Subcutaneous adipose tissue (tissue), 4 donors: Measurements from ENCODE around the gene LYPD6B. TPM values are rescaled to one million over a fixed set of nuclear protein-coding genes. Genes with fewer than 3 reads are reported as not detected.

ENCODE experiments used
- total RNA-seq, 4 donors: library from RNA; depleted of rRNA; stranded (reverse); fragments of >200 nt; gene quantifications; one replicate each; pipeline ENCODE4 v1.1.0, GENCODE V29; 2016
- TF ChIP-seq, protein P1 (sequence below): fragments of 450-650 bp; IDR thresholded peaks from one replicate; pipeline ENCODE4 v1.5.1; 2016; ENCODE audit warnings: low read depth, mild to moderate bottlenecking, control low read depth, antibody characterized with exemption, moderate library complexity

The LYPD6B gene
- total RNA-seq, 4 donors from 2014 or later: not detected

DNA sequence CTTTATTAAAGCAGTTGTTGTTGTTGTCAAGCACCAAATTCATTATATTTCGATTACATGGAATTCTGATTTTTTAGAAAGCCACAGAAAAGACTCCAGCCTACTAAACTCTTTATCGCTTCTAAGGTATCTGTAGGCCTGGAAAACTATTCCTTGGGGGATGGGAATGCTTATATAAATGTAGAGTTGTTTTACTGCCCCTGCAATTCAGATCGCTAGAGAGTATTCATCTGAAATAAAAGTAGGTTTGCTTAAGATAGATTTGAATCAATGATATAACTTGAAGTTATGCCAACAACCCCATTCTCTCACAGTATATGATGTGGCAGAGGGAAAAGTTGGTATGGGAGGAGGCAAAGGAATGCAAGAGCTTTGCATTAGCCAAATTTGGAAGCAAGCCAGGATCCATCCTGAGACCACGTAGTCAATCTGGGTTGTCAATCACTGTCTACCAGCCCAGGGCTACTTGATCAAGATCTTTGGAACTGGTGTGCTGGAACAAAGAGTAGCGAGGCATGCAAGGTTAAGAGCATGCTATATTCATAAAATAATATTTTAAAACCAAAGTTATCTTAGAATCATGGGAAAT lies 95.9 kb downstream of the LYPD6B start:
- TF ChIP-seq, protein P1, sequence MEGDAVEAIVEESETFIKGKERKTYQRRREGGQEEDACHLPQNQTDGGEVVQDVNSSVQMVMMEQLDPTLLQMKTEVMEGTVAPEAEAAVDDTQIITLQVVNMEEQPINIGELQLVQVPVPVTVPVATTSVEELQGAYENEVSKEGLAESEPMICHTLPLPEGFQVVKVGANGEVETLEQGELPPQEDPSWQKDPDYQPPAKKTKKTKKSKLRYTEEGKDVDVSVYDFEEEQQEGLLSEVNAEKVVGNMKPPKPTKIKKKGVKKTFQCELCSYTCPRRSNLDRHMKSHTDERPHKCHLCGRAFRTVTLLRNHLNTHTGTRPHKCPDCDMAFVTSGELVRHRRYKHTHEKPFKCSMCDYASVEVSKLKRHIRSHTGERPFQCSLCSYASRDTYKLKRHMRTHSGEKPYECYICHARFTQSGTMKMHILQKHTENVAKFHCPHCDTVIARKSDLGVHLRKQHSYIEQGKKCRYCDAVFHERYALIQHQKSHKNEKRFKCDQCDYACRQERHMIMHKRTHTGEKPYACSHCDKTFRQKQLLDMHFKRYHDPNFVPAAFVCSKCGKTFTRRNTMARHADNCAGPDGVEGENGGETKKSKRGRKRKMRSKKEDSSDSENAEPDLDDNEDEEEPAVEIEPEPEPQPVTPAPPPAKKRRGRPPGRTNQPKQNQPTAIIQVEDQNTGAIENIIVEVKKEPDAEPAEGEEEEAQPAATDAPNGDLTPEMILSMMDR: no peak

DNA sequence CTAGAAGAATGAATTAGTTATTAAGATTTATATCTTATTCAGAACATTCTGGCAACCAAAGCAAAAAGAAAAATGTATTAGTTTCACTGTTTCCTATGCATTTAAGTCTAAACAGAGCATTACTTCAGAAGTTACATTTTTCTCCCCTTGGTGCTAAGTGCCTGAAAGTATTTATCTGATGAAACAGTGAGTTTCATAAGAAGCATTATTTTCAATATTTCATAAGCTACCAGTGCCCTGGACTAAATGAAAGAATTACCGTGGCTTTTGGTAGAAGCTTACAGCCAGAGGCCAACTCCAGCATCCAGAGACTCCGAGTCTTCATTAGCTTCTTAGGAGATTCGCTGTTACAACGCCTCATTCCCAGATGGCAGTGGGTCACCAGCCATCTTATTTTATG lies 97.6 kb downstream of the LYPD6B start:
- TF ChIP-seq, protein P1: no peak

DNA sequence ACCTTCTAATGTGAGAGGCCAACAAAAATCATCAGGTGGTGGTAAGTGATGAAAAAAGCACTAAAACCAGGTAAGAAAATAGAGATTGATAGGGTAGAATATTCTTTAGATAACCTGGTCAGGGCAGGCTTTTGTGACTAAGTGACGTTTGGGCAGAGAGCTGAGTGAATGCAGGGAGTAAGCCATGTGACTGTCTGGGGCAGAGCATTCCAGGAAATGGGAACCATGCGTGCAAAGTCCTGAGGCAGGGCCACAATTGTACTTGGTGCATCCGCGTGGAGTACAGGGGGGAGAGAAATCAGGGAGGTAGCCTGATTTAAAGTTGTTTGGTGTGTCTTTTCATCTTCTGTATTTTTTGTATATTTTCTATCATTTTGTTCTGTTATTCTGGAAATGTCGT lies 102.5 kb downstream of the LYPD6B start:
- TF ChIP-seq, protein P1: no peak

DNA sequence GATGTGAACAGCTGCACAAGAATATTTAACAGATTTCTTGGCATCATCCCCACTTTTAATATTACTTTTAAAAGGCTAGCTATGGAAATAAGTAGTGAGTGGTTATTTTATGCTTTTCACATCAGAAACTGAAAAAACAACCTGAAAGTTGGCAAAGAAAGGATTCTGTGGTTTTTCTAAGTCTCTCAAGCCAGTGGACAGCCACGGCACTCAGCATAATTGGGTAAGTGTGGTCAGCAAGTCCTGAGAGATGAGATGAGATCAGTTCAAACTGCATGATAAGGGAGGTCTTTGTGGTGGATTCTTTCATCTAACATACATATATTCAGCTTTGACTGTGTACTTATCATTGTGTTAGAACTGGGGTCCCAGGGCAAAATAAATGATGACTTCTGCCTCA lies 105.2 kb downstream of the LYPD6B start:
- TF ChIP-seq, protein P1: no peak

DNA sequence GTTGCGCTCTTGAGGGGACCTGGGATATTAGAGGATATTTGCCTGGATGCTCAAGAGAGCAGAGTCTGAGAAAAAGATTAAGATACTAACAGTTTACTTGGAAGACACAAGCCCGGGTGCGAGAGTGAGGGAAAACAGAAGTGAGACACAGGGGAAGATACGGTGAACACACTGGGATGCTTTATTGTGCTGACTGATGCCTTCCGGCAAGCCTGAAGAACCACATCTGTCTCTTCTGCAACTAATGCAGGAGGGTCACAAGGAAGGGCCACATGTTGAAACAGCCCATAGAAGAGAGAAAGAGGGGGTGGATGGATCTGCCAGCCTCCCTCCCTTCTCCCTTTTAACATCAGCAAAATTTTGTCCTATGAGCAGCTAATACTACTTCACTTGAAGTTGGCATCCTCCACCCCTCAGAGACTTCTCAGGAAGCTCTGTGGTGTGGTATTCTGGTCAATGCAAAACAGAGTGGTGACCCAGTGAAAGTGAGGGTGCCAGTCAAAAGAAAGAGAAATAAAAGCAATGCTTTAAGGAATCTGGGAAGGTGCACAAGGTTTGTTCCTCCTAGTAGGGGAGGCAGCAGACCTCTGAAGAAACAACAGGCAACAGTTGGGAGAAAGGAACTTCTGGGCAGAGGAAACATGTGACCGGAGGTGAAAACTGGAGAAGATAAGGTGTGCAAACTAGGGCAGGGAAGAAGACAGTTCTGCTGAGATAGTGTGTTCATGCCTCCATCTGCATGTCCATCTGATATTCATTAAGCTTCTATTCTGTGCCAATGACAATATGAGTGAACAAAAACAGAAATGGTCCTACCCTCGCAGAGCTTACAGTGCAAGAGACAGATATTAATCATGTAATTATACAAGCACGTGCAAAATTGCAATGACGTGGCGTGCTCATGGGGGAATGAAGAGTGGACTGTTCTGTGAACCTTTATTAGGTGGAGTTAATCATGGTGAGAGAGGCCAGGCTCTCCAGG lies 107.1 kb downstream of the LYPD6B start:
- TF ChIP-seq, protein P1: no peak

DNA sequence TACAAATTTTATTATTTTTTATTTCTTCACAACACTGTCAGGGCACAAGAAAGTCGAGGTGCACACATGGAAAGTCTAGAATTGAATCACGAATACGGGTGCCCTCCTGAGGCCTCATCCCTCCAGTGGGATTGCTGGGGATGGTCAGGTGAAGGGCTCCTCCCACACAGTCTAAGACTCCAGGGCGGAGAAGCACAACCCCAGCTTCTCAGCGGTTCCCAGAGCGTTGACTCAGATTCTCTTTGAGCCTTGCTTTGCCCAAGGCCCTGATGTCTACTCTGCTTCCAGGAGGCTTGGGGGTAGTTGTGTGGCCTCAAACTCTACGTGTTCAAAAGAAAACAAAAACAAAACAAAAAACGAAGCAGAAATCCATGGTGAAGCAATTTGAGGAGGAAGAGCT lies 108.4 kb downstream of the LYPD6B start:
- TF ChIP-seq, protein P1: no peak
